ENCODE data around the gene BRWD1.

DNA sequence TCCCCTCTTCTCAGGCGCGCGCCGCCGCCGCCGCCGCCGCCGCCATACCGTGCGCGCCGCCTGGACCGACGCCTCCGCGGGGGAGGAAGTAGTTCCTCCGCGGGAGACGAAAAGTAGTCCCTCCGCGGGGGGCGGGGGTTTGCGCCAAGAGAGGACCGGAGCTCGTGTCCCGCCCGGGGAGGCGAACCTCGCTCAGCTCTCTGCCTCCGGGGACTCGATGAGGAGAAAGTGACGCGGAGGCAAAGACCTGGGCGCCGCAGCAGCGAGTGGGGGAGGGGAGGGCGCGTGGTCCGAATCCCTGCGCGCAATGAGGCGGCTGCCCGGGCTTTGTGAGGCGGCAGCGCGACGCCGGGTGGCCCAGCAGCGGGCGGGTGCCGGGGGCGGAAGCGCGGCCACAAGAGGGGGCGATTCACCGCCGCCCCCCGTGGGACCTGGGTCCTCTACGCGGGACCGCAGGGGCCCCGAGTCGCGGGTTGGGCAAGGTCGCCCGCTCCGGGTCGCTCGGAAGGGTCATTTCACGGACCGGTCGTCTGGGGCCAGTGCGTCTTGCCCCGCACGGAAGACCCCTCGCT is at the start of gene BRWD1:
- peak; percentile 38 to 71 for TF ChIP-seq POLR2A (IDR thresholded peaks at IDR 0.05)
- TF ChIP-seq CTCF (IDR thresholded peaks at IDR 0.05) = peak in 4 of 6 experiments; percentile 19 to 38 (median 22)
